Esophagus squamous epithelium (tissue), 4 donors: ENCODE measurements around the gene TROAP.

Source experiments
- POLR2A ChIP-seq, 4 donors: fragments of 450-650 bp; IDR thresholded peaks; one replicate each; pipeline ENCODE4 v1.6.1; 2017; ENCODE audit warnings: antibody characterized with exemption in 4 of 4, mild to moderate bottlenecking in 4 of 4, moderate library complexity in 3 of 4
- TF ChIP-seq, protein P1 (sequence below), 6 experiments: fragments of 450-650 bp in 4 of 6; fragments of 200-600 bp in 2 of 6; sonication (generic) in 2 of 6; IDR thresholded peaks; one replicate each; pipeline ENCODE4 v1.5.1; 2016 to 2019; ENCODE audit warnings: antibody characterized with exemption in 6 of 6, mild to moderate bottlenecking in 4 of 6, moderate library complexity in 4 of 6

DNA sequence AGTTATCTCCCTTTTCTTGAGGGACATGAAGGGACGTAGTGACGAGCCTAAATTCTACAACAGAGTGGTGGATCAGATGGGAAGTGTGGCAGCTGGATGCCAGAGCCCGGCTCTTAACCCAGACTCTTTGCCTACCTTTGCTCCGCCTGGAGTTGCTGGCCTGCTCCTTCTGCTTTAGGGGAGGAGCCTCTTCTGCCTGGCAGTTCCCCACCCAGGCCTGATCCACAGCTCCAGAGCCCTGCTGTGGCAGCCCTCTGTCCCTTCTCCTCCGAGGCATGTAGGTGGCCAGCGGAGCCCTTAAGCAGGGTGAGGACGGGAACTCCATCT is 30.4 kb upstream of the TROAP start:
- TF ChIP-seq, protein P1, sequence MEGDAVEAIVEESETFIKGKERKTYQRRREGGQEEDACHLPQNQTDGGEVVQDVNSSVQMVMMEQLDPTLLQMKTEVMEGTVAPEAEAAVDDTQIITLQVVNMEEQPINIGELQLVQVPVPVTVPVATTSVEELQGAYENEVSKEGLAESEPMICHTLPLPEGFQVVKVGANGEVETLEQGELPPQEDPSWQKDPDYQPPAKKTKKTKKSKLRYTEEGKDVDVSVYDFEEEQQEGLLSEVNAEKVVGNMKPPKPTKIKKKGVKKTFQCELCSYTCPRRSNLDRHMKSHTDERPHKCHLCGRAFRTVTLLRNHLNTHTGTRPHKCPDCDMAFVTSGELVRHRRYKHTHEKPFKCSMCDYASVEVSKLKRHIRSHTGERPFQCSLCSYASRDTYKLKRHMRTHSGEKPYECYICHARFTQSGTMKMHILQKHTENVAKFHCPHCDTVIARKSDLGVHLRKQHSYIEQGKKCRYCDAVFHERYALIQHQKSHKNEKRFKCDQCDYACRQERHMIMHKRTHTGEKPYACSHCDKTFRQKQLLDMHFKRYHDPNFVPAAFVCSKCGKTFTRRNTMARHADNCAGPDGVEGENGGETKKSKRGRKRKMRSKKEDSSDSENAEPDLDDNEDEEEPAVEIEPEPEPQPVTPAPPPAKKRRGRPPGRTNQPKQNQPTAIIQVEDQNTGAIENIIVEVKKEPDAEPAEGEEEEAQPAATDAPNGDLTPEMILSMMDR (IDR thresholded peaks at IDR 0.05), result no peak
- no peak for TF ChIP-seq POLR2A (IDR thresholded peaks at IDR 0.05)
